ENCODE measurements around the gene PIEZO2.

DNA sequence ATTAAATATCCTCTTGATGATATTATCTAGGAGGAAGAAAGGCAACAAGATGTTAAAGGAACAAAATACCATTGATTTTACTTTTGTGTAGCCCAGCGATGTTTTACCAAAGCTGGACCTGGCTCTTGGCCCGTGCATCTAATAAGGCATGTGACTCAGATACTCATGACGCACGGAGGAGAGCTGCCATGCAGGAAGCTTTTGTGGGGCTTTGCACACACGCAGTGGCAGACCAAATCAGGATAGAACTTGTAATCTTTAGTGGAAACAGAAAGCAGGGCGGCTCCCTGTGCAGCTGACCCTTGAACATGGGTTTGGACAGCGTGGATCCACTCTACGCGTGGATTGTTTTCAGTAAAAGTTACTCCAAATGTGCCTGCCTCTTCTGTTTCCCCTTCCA lies 433.6 kb downstream of the PIEZO2 start:
- TF ChIP-seq CEBPB (IDR thresholded peaks at IDR 0.05; ENCODE audit: low read depth, low read length), result no peak
- TF ChIP-seq, protein P1, sequence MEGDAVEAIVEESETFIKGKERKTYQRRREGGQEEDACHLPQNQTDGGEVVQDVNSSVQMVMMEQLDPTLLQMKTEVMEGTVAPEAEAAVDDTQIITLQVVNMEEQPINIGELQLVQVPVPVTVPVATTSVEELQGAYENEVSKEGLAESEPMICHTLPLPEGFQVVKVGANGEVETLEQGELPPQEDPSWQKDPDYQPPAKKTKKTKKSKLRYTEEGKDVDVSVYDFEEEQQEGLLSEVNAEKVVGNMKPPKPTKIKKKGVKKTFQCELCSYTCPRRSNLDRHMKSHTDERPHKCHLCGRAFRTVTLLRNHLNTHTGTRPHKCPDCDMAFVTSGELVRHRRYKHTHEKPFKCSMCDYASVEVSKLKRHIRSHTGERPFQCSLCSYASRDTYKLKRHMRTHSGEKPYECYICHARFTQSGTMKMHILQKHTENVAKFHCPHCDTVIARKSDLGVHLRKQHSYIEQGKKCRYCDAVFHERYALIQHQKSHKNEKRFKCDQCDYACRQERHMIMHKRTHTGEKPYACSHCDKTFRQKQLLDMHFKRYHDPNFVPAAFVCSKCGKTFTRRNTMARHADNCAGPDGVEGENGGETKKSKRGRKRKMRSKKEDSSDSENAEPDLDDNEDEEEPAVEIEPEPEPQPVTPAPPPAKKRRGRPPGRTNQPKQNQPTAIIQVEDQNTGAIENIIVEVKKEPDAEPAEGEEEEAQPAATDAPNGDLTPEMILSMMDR (IDR thresholded peaks at IDR 0.05; ENCODE audit: control extremely low read depth in 1 of 3, insufficient read depth in 1 of 3, low read depth in 1 of 3, low read length in 3 of 3), result no peak
- no peak for TF ChIP-seq SP2 (IDR thresholded peaks at IDR 0.05; ENCODE audit: low read length)
- TF ChIP-seq JUN (IDR thresholded peaks at IDR 0.05; ENCODE audit: low read depth, low read length), result no peak
- TF ChIP-seq RNF2 (IDR thresholded peaks at IDR 0.05; ENCODE audit: borderline replicate concordance, low read depth, low read length, missing control alignments, poor library complexity, severe bottlenecking), result no peak
- TF ChIP-seq FOSL1 (IDR thresholded peaks at IDR 0.05; ENCODE audit: insufficient read depth, low read depth, low read length), result no peak
